ENCODE measurements around the gene CSAD.

CSAD gene

GRCh38 chr12:53161119-53161911, 19.4 kb downstream of the CSAD start:
- Histone ChIP-seq H3K36me3 (ENCODE audit: low read length) (no peaks in the 10 kb centered on the region), H3K9me3 (ENCODE audit: insufficient read depth, low read length) (no peaks in the 10 kb centered on the region), H3F3A (ENCODE audit: insufficient read depth) (no peaks in the 10 kb centered on the region), H3K27ac (ENCODE audit: low read depth, low read length) (no peak overlapping the region), H4K20me1 (ENCODE audit: low read depth, low read length) (no peaks in the 10 kb centered on the region), H3K27me3 (ENCODE audit: low read length) (no peaks in the 10 kb centered on the region), H3K4me2 (ENCODE audit: low read depth, low read length, poor library complexity, severe bottlenecking) (no peak overlapping the region), H3K4me3 (ENCODE audit: insufficient read depth, low read length, poor library complexity, severe bottlenecking) (no peak overlapping the region), H3K9ac (ENCODE audit: low read length) (no peak overlapping the region), H2AFZ (ENCODE audit: low read depth, low read length, severe bottlenecking) (no peak overlapping the region), H3K79me2 (ENCODE audit: insufficient read depth, low read length) (no peaks in the 10 kb centered on the region), H3K9me2 (replicated peaks; ENCODE audit: insufficient read depth, low read length) (no peaks in the 10 kb centered on the region)
- TF ChIP-seq EZH2phosphoT487 (conservative IDR thresholded peaks at IDR 0.05; ENCODE audit: low read length) = no peak
- no peak for TF ChIP-seq CTCF (IDR thresholded peaks at IDR 0.05; ENCODE audit: insufficient read depth, low read length, poor library complexity, severe bottlenecking)

GRCh38 chr12:53160673-53161072, 20.1 kb downstream of the CSAD start:
- no peaks in the 10 kb centered on the region for H3K27me3 ChIP-seq (ENCODE audit: low read length)
- H3K36me3 ChIP-seq (ENCODE audit: low read length) = no peaks in the 10 kb centered on the region
- no peak overlapping the region for H3K4me2 ChIP-seq (ENCODE audit: low read depth, low read length, poor library complexity, severe bottlenecking)
- H3K9me2 ChIP-seq (replicated peaks; ENCODE audit: insufficient read depth, low read length) = no peaks in the 10 kb centered on the region
- no peak overlapping the region for H3K27ac ChIP-seq (ENCODE audit: low read depth, low read length)
- H2AFZ ChIP-seq (ENCODE audit: low read depth, low read length, severe bottlenecking) = no peak overlapping the region
- H3F3A ChIP-seq (ENCODE audit: insufficient read depth) = no peaks in the 10 kb centered on the region
- H3K4me3 ChIP-seq (ENCODE audit: insufficient read depth, low read length, poor library complexity, severe bottlenecking) = no peak overlapping the region
- TF ChIP-seq EZH2phosphoT487 (conservative IDR thresholded peaks at IDR 0.05; ENCODE audit: low read length) (no peak), CTCF (IDR thresholded peaks at IDR 0.05; ENCODE audit: insufficient read depth, low read length, poor library complexity, severe bottlenecking) (no peak)
- no peaks in the 10 kb centered on the region for H3K9me3 ChIP-seq (ENCODE audit: insufficient read depth, low read length)
- no peaks in the 10 kb centered on the region for H3K79me2 ChIP-seq (ENCODE audit: insufficient read depth, low read length)
- H4K20me1 ChIP-seq (ENCODE audit: low read depth, low read length) = no peaks in the 10 kb centered on the region
- no peak overlapping the region for H3K9ac ChIP-seq (ENCODE audit: low read length)

GRCh38 chr12:53160000-53160399, 20.7 kb downstream of the CSAD start:
- Histone ChIP-seq H3K4me3 (ENCODE audit: insufficient read depth, low read length, poor library complexity, severe bottlenecking) (no peak overlapping the region), H2AFZ (ENCODE audit: low read depth, low read length, severe bottlenecking) (peak overlapping the region; percentile 81), H3K4me2 (ENCODE audit: low read depth, low read length, poor library complexity, severe bottlenecking) (no peak overlapping the region)

More at GRCh38 chr12:53160000-53160399, 20.7 kb downstream of the CSAD start:
- no peaks in the 10 kb centered on the region for H3K9me2 ChIP-seq (replicated peaks; ENCODE audit: insufficient read depth, low read length)
- H3K9me3 ChIP-seq (ENCODE audit: insufficient read depth, low read length) = no peaks in the 10 kb centered on the region
- no peaks in the 10 kb centered on the region for H3K27me3 ChIP-seq (ENCODE audit: low read length)
- 0 out of 2 replicates have a peak overlapping the region, but pooled peaks have one; percentile 28 for H3K9ac ChIP-seq (ENCODE audit: low read length)
- no peak for TF ChIP-seq CTCF (IDR thresholded peaks at IDR 0.05; ENCODE audit: insufficient read depth, low read length, poor library complexity, severe bottlenecking)
- no peak for TF ChIP-seq EZH2phosphoT487 (conservative IDR thresholded peaks at IDR 0.05; ENCODE audit: low read length)
- H3K79me2 ChIP-seq (ENCODE audit: insufficient read depth, low read length) = no peaks in the 10 kb centered on the region
- no peaks in the 10 kb centered on the region for H4K20me1 ChIP-seq (ENCODE audit: low read depth, low read length)
- no peaks in the 10 kb centered on the region for H3K36me3 ChIP-seq (ENCODE audit: low read length)
- H3K27ac ChIP-seq (ENCODE audit: low read depth, low read length) = no peak overlapping the region
- no peaks in the 10 kb centered on the region for H3F3A ChIP-seq (ENCODE audit: insufficient read depth)
